ENCODE measurements around the gene ZNF236.

- no peak for TF ChIP-seq POLR2A (IDR thresholded peaks at IDR 0.05)
- no peak for TF ChIP-seq EP300 (IDR thresholded peaks at IDR 0.05)
- no peak for TF ChIP-seq CTCF (IDR thresholded peaks at IDR 0.05)
Observed at GRCh38 chr18:76882146-76882545, 59.8 kb downstream of the ZNF236 start.

Data from tibial nerve (tissue), 4 donors.